SK-N-SH (cell line): Measurements from ENCODE around the gene ATP6V0E1. TPM values are rescaled to one million over a fixed set of nuclear protein-coding genes. Genes with fewer than 3 reads are reported as not detected.

Experiments
- CTCF ChIA-PET: fragments of 300-600, 350-600 bp; formaldehyde crosslinking; extraction: SDS; loops from one replicate; lab custom pipeline; 2021; lab: Yijun Ruan, JAX
- POLR2A ChIA-PET: fragments of 350-600 bp; sonication (Branson Sonifier 250); formaldehyde crosslinking; extraction: SDS; loops from one replicate; lab custom pipeline; 2020; ENCODE audit warnings: antibody characterized with exemption, inconsistent platforms; lab: Yijun Ruan, JAX
- DNase-seq: peaks from one replicate; pipeline ENCODE4 v3.0.0; 2012
- H2AFZ ChIP-seq: fragments of 200-600 bp; sonication (generic); 2 replicates; pipeline ENCODE4 v1.8.1; 2016; ENCODE audit warnings: antibody characterized with exemption, mild to moderate bottlenecking, low read depth
- H3F3A ChIP-seq: fragments of 200-600 bp; sonication (generic); replicated peaks from 2 replicates; pipeline ENCODE3; 2016; ENCODE audit warnings: antibody characterized with exemption, mild to moderate bottlenecking; ENCODE audit not compliant: insufficient read depth
- H3K27ac ChIP-seq, 2 experiments: fragments of 200-500 bp in 1 of 2; fragments of 200-600 bp in 1 of 2; sonication (Bioruptor generic) in 1 of 2; sonication (generic), shearing (Covaris generic) in 1 of 2; 2 replicates each; pipeline versions ENCODE4 v1.5.1 to v1.6.1; 2014 to 2016; ENCODE audit warnings: low read depth in 2 of 2, inconsistent platforms in 1 of 2, low read length in 1 of 2, mild to moderate bottlenecking in 1 of 2, mixed read lengths in 1 of 2
- H3K27me3 ChIP-seq: fragments of 200-600 bp; sonication (generic), shearing (Covaris generic); 2 replicates; pipeline ENCODE4 v1.6.1; 2016; ENCODE audit warnings: mixed run types; ENCODE audit not compliant: insufficient read depth
- H3K36me3 ChIP-seq, 2 experiments: fragments of 200-500 bp in 1 of 2; fragments of 200-600 bp in 1 of 2; sonication (Bioruptor generic) in 1 of 2; sonication (generic) in 1 of 2; replicated peaks in 1 of 2; 2 replicates each; pipeline versions ENCODE3 to v1.5.1; 2014 to 2016; ENCODE audit warnings: low read length in 1 of 2, mild to moderate bottlenecking in 1 of 2; ENCODE audit not compliant: insufficient read depth in 2 of 2, control insufficient read depth in 1 of 2
- H3K4me1 ChIP-seq, 2 experiments: fragments of 200-500 bp in 1 of 2; fragments of 200-600 bp in 1 of 2; sonication (Bioruptor generic) in 1 of 2; sonication (generic), shearing (Covaris generic) in 1 of 2; 2 replicates each; pipeline versions ENCODE4 v1.5.1 to v1.6.1; 2014 to 2016; ENCODE audit warnings: low read depth in 1 of 2, low read length in 1 of 2, mixed run types in 1 of 2; ENCODE audit not compliant: insufficient read depth in 2 of 2, control insufficient read depth in 1 of 2
- H3K4me2 ChIP-seq: fragments of 200-600 bp; sonication (generic), shearing (Covaris generic); 2 replicates; pipeline ENCODE4 v1.6.1; 2017; ENCODE audit warnings: mixed run types
- H3K4me3 ChIP-seq, 2 experiments: fragments of 200-500 bp in 1 of 2; fragments of 200-600 bp in 1 of 2; sonication (Bioruptor generic) in 1 of 2; sonication (generic), shearing (Covaris generic) in 1 of 2; 2 replicates each; pipeline versions ENCODE4 v1.5.1 to v1.8.1; 2014 to 2016; ENCODE audit warnings: low read depth in 2 of 2, inconsistent platforms in 1 of 2, low read length in 1 of 2, mild to moderate bottlenecking in 1 of 2, mixed read lengths in 1 of 2, moderate library complexity in 1 of 2
- H3K79me2 ChIP-seq: fragments of 200-600 bp; sonication (generic); 2 replicates; pipeline ENCODE4 v1.8.1; 2017; ENCODE audit warnings: mild to moderate bottlenecking; ENCODE audit not compliant: insufficient read depth
- H3K9ac ChIP-seq: fragments of 200-600 bp; sonication (generic); 2 replicates; pipeline ENCODE4 v1.6.1; 2017; ENCODE audit warnings: mixed run types
- H3K9me2 ChIP-seq: fragments of 200-600 bp; sonication (generic); 2 replicates; pipeline ENCODE4 v1.6.1; 2017; ENCODE audit warnings: mixed run types
- H3K9me3 ChIP-seq: fragments of 200-600 bp; sonication (generic); 2 replicates; pipeline ENCODE4 v1.6.1; 2017; ENCODE audit warnings: mixed run types, mild to moderate bottlenecking, moderate library complexity
- H4K20me1 ChIP-seq: fragments of 200-600 bp; sonication (generic); 2 replicates; pipeline ENCODE4 v1.6.1; 2017; ENCODE audit warnings: mild to moderate bottlenecking, mixed run types; ENCODE audit not compliant: insufficient read depth
- CHD2 ChIP-seq: fragments of 150-350 bp; IDR thresholded peaks from 2 replicates; pipeline ENCODE4 v1.6.1; 2018; ENCODE audit warnings: low read length; ENCODE audit not compliant: partially characterized antibody
- CTCF ChIP-seq: fragments of 200-600 bp; sonication (generic); IDR thresholded peaks from 2 replicates; pipeline ENCODE4 v1.6.1; 2017; ENCODE audit warnings: antibody characterized with exemption, mild to moderate bottlenecking, moderate library complexity
- ELF1 ChIP-seq: IDR thresholded peaks from 2 replicates; pipeline ENCODE4 v1.4.0; 2012
- EP300 ChIP-seq, 2 experiments: IDR thresholded peaks; 2 replicates each; pipeline versions ENCODE4 v1.4.0 to v1.6.1; 2012; ENCODE audit warnings: borderline replicate concordance in 1 of 2, low read depth in 1 of 2, low read length in 1 of 2
- EZH2phosphoT487 ChIP-seq: fragments of 200-600 bp; sonication (generic); IDR thresholded peaks from 2 replicates; pipeline ENCODE4 v1.6.1; 2017; ENCODE audit warnings: low read depth, mixed run types, mild to moderate bottlenecking, antibody characterized with exemption, moderate library complexity, borderline replicate concordance
- FOSL2 ChIP-seq: IDR thresholded peaks from 2 replicates; pipeline ENCODE4 v1.4.0; 2012; ENCODE audit warnings: low read depth, mild to moderate bottlenecking, moderate library complexity, borderline replicate concordance
- FOXM1 ChIP-seq: IDR thresholded peaks from 2 replicates; pipeline ENCODE4 v1.4.0; 2012; ENCODE audit warnings: low read depth, mild to moderate bottlenecking
- IRF3 ChIP-seq: fragments of 150-350 bp; IDR thresholded peaks from 2 replicates; pipeline ENCODE4 v1.6.1; 2016; ENCODE audit warnings: mild to moderate bottlenecking, low read depth, low read length
- JUND ChIP-seq: IDR thresholded peaks from 2 replicates; pipeline ENCODE4 v1.4.0; 2012
- MEF2A ChIP-seq: IDR thresholded peaks from 2 replicates; pipeline ENCODE4 v1.4.0; 2012; ENCODE audit warnings: low read depth, borderline replicate concordance
- NFIC ChIP-seq: IDR thresholded peaks from 2 replicates; pipeline ENCODE4 v1.4.0; 2012; ENCODE audit warnings: borderline replicate concordance
- PBX3 ChIP-seq: IDR thresholded peaks from 2 replicates; pipeline ENCODE4; 2012
- POLR2AphosphoS5 ChIP-seq: IDR thresholded peaks from 2 replicates; pipeline ENCODE4 v1.6.1; 2012; ENCODE audit warnings: low read depth, low read length
- REST ChIP-seq: IDR thresholded peaks from 2 replicates; pipeline ENCODE4 v1.6.1; 2012; ENCODE audit warnings: mild to moderate bottlenecking, low read depth, low read length, moderate library complexity
- TAF1 ChIP-seq: IDR thresholded peaks from 2 replicates; pipeline ENCODE4 v1.6.1; 2012; ENCODE audit warnings: low read depth, mild to moderate bottlenecking, low read length, moderate library complexity, borderline replicate concordance
- TEAD4 ChIP-seq: IDR thresholded peaks from 2 replicates; pipeline ENCODE4 v1.4.0; 2012; ENCODE audit warnings: mild to moderate bottlenecking, borderline replicate concordance; ENCODE audit not compliant: insufficient read depth
- USF1 ChIP-seq: IDR thresholded peaks from 2 replicates; pipeline ENCODE4 v1.4.0; 2012; ENCODE audit warnings: low read depth, borderline replicate concordance
- USF2 ChIP-seq: fragments of 150-350 bp; IDR thresholded peaks from 2 replicates; pipeline ENCODE4 v1.6.1; 2017; ENCODE audit warnings: antibody characterized with exemption, low read length, low read depth, borderline replicate concordance
- ZBTB33 ChIP-seq: IDR thresholded peaks from 2 replicates; pipeline ENCODE4 v1.4.0; 2012; ENCODE audit warnings: low read depth, borderline replicate concordance
- WGBS: methylation state at CpG from one replicate; pipeline ENCODE4 v1.1.6; 2017; ENCODE audit warnings: low lambda C conversion rate; 5-methylcytosine and 5-hydroxymethylcytosine counted together
- polyA plus RNA-seq, 3 experiments: library from polyadenylated mRNA; depleted of rRNA; stranded (reverse); fragments of >200 nt; gene quantifications; 2 replicates each; pipeline ENCODE4 v1.2.3, GENCODE V29; 2012

ATP6V0E1 gene
- polyA plus RNA-seq, 1 of the 3 experiments (the other 2 are of a cell fraction): 243 TPM

GRCh38 chr5:172944741-172945140 lies 38.8 kb upstream of the ATP6V0E1 start:
- Histone ChIP-seq H3K9me3 (no peaks in the 10 kb centered on the region), H2AFZ (no peak overlapping the region), H3K4me1 (peaks cover 0 to 36% of the 10 kb centered on the region in 2 experiments; a peak in 2 of 4 replicates), H3K27ac (peak overlapping the region in 1 of 2 experiments; percentile 94; a peak in 2 of 4 replicates), H3K9ac (peak overlapping the region; percentile 70; the same call in 1 of the 2 replicates), H4K20me1 (no peaks in the 10 kb centered on the region), H3K4me2 (no peak overlapping the region), H3K36me3 (peaks cover 0 to 4% of the 10 kb centered on the region in 2 experiments), H3K4me3 (no peak overlapping the region), H3F3A (peaks cover 38% of the 10 kb centered on the region), H3K9me2 (no peaks in the 10 kb centered on the region), H3K27me3 (no peaks in the 10 kb centered on the region), H3K79me2 (peaks cover 5% of the 10 kb centered on the region; the same call in 1 of the 2 replicates)
- 92% methylated on average over 6 of the region's 6 CpGs for WGBS
- ChIA-PET POLR2A (no interaction called here), CTCF (interaction anchor here (1.1 to 2.1 kb wide), 3 partner anchors 11 to 228 kb away, joined by 3 to 11 read pairs (median 5); no protein-coding TSS in a partner anchor)
- TF ChIP-seq FOXM1: no peak
- TF ChIP-seq ZBTB33: no peak
- TF ChIP-seq EP300 (IDR thresholded peaks at IDR 0.05; ENCODE audit: borderline replicate concordance in 1 of 2, low read depth in 1 of 2, low read length in 1 of 2): no peak
- TF ChIP-seq EZH2phosphoT487: no peak
- no peak for TF ChIP-seq CHD2
- no peak for TF ChIP-seq USF2
- no peak for TF ChIP-seq ELF1
- no peak for TF ChIP-seq IRF3
- TF ChIP-seq REST: no peak
- TF ChIP-seq JUND: no peak
- no peak for TF ChIP-seq PBX3
- no peak for TF ChIP-seq POLR2AphosphoS5
- no peak for TF ChIP-seq FOSL2
- TF ChIP-seq TAF1: no peak
- TF ChIP-seq TEAD4: no peak
- no peak for TF ChIP-seq NFIC
- TF ChIP-seq USF1: no peak
- TF ChIP-seq CTCF: no peak
- no peak for TF ChIP-seq MEF2A
- no peak for DNase-seq
